GM12892 (cell line): ENCODE measurements around the gene RASGRP2.

Experiments used
- POLR2A ChIP-seq: IDR thresholded peaks from 2 replicates; pipeline ENCODE4 v1.6.1; 2011; ENCODE audit warnings: low read depth, low read length, control low read depth
- POLR2AphosphoS5 ChIP-seq: IDR thresholded peaks from 2 replicates; pipeline ENCODE4 v1.6.1; 2011; ENCODE audit warnings: low read depth, low read length, control low read depth

DNA sequence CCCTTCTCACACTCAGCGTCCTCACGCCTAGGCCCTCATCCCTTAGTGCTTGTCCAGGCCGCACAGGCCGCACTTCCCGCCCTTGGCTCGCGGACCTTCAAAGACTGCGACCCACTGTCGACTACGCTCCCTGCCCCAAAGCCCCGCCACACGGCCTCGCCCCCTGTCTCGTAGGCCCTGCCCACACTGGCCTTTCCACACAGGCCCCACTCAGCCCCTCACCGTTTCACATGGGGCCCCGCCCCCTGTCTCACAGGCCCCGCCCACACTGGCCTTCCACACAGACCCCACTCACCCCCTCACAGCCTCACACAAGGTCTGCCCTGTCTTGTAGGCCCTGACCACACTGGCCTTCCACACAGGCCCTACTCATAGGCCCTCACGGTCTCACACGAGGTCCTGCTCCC lies 32.0 kb downstream of the RASGRP2 start:
- TF ChIP-seq POLR2A = no peak
- TF ChIP-seq POLR2AphosphoS5 = no peak
